GM18519 (cell line): Measurements from ENCODE around the gene SUPT3H.

Experiments
- ATAC-seq: cut with Tn5 transposase; IDR thresholded peaks from one replicate; pipeline ENCODE4 v1.9.1; 2021; ENCODE audit warnings: mild to moderate bottlenecking, moderate library complexity; ENCODE audit not compliant: unreplicated experiment, low FRiP score

Gene SUPT3H

DNA sequence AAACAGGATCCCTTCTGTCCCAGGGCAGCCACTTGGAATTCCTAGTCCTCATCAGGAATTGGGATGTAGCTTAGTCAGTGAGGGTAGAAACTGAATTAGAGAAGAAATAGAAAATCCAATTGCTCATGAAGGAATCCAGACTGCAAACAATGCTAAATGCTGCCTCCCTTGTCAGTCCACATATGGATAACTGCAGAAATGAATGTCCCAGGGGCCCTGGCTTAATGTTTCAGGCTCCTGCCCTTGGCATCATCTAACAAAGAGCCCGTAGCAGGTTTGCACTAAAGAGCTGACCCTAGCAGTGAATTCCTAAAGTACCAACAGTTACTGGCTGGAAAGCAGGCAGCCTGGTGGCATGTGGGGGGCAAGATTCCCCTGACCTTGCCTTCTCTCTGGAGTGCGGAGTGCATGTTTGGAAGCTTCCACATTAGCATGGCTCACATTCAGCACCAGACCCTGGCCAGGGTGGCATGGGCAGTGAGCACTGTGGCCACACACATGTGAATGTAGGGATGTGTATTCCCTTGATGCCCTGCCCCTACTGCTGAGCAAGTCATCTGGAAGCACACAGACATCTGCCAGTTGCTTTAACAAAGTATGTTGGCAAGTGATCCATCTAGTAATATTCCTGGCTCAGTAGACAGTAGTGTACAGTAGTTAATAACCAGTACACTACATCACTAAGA lies 595.7 kb downstream of the SUPT3H start:
- no peak for ATAC-seq

GRCh38 chr6:44780161-44780560 lies 597.6 kb downstream of the SUPT3H start:
- no peak for ATAC-seq

DNA sequence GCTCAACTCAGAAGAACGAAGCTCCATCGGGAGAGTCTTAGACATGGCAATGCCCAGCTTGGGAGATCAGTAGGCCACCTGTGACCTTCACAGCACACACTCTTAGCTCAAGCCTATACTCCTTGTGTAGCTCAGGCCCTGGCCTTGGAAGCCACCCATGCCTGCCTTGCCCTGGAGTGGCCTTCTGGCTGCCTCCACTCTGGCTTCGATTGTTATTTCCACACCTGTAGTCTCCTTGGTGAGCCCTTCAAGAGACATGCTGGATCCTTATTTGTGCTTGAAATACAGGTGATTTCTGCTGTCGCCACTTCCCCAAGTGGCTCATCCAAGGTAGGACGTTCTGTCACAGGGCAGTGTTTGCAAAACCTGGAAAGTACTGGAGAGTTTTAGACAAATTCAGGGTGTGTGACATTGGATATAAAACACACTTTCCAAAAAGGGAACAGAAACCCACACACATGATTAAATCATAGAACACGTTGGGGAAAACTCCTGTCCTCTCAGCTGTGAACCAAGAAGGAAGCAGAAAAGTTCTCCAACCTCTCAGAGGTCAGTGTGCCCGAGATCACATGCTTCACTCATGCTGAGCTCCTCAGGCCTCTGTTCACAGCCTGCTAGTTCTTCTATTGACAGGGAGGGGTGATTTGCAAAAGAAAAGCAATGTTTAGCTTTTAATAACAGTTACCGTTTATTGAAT lies 598.5 kb downstream of the SUPT3H start:
- no peak for ATAC-seq
